Stimulated activated CD4-positive, alpha-beta T cell treated with anti-CD3 and anti-CD28 coated beads, TNF-alpha, amount 100 ng/mL, for 1 hour (primary cell): ENCODE measurements around the gene FOXL2NB.

Experiments
- DNase-seq, 3 donors: peaks; one replicate each; pipeline ENCODE4 v3.0.0-alpha.2; 2020; ENCODE audit warnings: low read depth in 3 of 3, low spot score in 1 of 3

Gene FOXL2NB

DNA sequence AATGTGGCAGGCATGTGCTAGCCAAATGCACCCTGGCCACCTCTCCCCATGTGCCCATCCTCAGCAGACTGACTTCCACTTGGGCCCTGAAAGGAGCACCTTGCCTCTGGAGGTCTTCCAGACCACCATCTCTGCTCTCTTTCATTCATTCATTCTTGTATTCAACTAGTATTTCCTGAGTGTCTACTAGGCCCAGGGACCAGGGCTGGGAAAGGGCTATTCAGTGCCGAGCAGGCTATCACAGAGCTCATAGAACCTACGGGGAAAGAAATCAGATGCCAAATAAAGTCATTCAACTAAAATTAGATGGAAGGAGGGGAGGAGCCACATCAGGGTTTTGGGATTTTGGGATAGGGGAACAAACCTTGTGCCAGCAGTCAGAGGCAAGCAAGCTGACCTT is 40.2 kb downstream of the FOXL2NB start:
- DNase-seq, result no peak

DNA sequence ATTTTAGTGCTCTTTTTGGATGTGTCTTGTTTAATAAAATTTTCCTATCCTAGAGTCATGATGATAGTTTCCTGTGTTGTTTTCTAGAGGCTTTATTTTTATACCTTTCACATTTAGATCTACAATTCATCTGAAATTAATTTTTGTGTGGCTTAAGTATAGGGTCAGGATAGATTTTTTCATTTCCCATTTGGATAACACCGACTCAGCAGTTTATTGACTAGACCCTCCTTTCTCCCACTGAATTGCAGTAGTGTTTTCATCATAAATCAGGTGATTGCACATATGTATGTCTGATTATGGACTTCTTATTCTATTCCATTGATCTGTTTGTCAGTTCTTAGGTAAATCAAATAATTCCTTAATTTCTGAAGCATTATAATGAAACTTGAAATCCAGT is 48.7 kb downstream of the FOXL2NB start:
- DNase-seq, result no peak
